CD4-positive, alpha-beta T cell (primary cell): ENCODE measurements around the gene NDUFAF2. TPM values are rescaled to one million over a fixed set of nuclear protein-coding genes. Genes with fewer than 3 reads are reported as not detected.

Experiments used
- ATAC-seq: fragments of 200-7000 bp; cut with Tn5 transposase; one replicate; pipeline ENCODE4 v1.10.0; 2022; ENCODE audit warnings: mild to moderate bottlenecking; ENCODE audit not compliant: poor library complexity
- CTCF ChIA-PET: fragments of 350-600 bp; sonication (Branson Sonifier 250); formaldehyde crosslinking; loops from one replicate; lab custom pipeline; 2021; ENCODE audit warnings: antibody characterized with exemption, inconsistent platforms; lab: Charles Lee
- POLR2A ChIA-PET: fragments of 350-600 bp; sonication (Branson Sonifier 250); formaldehyde crosslinking; loops from one replicate; lab custom pipeline; 2021; ENCODE audit warnings: antibody characterized with exemption, inconsistent platforms; lab: Charles Lee
- DNase-seq, 14 experiments: peaks; one replicate each; pipeline ENCODE4 v3.0.0-alpha.2; 2013 to 2020; ENCODE audit warnings: mixed read lengths in 2 of 14
- H3K27ac ChIP-seq, 2 donors: one replicate each; pipeline versions ENCODE4 v1.5.1 to v1.7.0; 2013; ENCODE audit warnings: low read length in 2 of 2, low read depth in 1 of 2, mild to moderate bottlenecking in 1 of 2
- H3K27me3 ChIP-seq, 2 experiments: 1 replicate in 1 of 2; 2 replicates in 1 of 2; pipeline versions ENCODE4 v1.6.1 to v1.7.0; 2013; ENCODE audit warnings: low read length in 2 of 2, control low read depth in 1 of 2, mild to moderate bottlenecking in 1 of 2, moderate library complexity in 1 of 2; ENCODE audit not compliant: insufficient read depth in 2 of 2, control insufficient read depth in 1 of 2
- H3K36me3 ChIP-seq: one replicate; pipeline ENCODE4 v1.6.1; 2013; ENCODE audit warnings: low read length, control low read depth; ENCODE audit not compliant: insufficient read depth
- H3K4me1 ChIP-seq: one replicate; pipeline ENCODE4 v1.6.1; 2013; ENCODE audit warnings: low read length, control low read depth; ENCODE audit not compliant: insufficient read depth
- H3K4me3 ChIP-seq: one replicate; pipeline ENCODE4 v1.5.1; 2013; ENCODE audit warnings: mild to moderate bottlenecking, low read length, moderate library complexity
- H3K9me3 ChIP-seq, 2 experiments: 1 replicate in 1 of 2; 2 replicates in 1 of 2; pipeline versions ENCODE4 v1.6.1 to v1.7.0; 2013; ENCODE audit warnings: low read length in 2 of 2, mild to moderate bottlenecking in 2 of 2, control low read depth in 1 of 2, moderate library complexity in 1 of 2; ENCODE audit not compliant: control insufficient read depth in 1 of 2, insufficient read depth in 1 of 2
- H3K27ac Mint-ChIP-seq: one replicate; pipeline ENCODE4 v1.8.0; 2020; ENCODE audit warnings: mixed read lengths
- H3K27me3 Mint-ChIP-seq: one replicate; pipeline ENCODE4 v1.8.0; 2021; ENCODE audit warnings: mixed read lengths
- H3K36me3 Mint-ChIP-seq: one replicate; pipeline ENCODE4 v1.8.0; 2021; ENCODE audit warnings: low read depth, mixed read lengths
- H3K4me1 Mint-ChIP-seq: one replicate; pipeline ENCODE4 v1.8.0; 2021; ENCODE audit warnings: low read depth, mixed read lengths
- H3K4me3 Mint-ChIP-seq: one replicate; pipeline ENCODE4 v1.8.0; 2020; ENCODE audit warnings: mild to moderate bottlenecking, mixed read lengths
- H3K9me3 Mint-ChIP-seq: one replicate; pipeline ENCODE4 v1.8.0; 2020; ENCODE audit warnings: mixed read lengths
- intact Hi-C, 2 experiments: fragments of 100-400 bp; cut with DNase I in 1 of 2; cut with micrococcal nuclease in 1 of 2; formaldehyde crosslinking; loops; one replicate each; pipeline versions ENCODE4 v1.15.1 to v1.9.0; 2023 to 2025; cut with DNase I, micrococcal nuclease
- total RNA-seq, 174 experiments: library from RNA in 2 of 174; stranded (reverse) in 2 of 174; gene quantifications; one replicate each; pipeline ENCODE4 v1.2.3 and lab custom pipeline; 2021 to 2026
- TF ChIP-seq, protein P1 (sequence below): fragments of 200-600 bp; IDR thresholded peaks from one replicate; pipeline ENCODE4 v1.8.0; 2022; ENCODE audit warnings: antibody characterized with exemption, mild to moderate bottlenecking

Gene NDUFAF2
- total RNA-seq, 2 experiments from 2014 or later: 8.1 to 8.8 TPM

- Histone ChIP-seq H3K4me3 (no peak overlapping the region), H3K4me1 (no peaks in the 10 kb centered on the region), H3K27ac (no peak overlapping the region), H3K27me3 (no peaks in the 10 kb centered on the region), H3K9me3 (peaks cover 5 to 13% of the 10 kb centered on the region in 2 experiments), H3K36me3 (no peaks in the 10 kb centered on the region)
- Mint-ChIP-seq H3K4me3 (no peak overlapping the region), H3K27me3 (no peaks in the 10 kb centered on the region), H3K36me3 (peaks cover 51% of the 10 kb centered on the region), H3K4me1 (no peaks in the 10 kb centered on the region), H3K27ac (no peak overlapping the region), H3K9me3 (peaks cover 22% of the 10 kb centered on the region)
- TF ChIP-seq, protein P1, sequence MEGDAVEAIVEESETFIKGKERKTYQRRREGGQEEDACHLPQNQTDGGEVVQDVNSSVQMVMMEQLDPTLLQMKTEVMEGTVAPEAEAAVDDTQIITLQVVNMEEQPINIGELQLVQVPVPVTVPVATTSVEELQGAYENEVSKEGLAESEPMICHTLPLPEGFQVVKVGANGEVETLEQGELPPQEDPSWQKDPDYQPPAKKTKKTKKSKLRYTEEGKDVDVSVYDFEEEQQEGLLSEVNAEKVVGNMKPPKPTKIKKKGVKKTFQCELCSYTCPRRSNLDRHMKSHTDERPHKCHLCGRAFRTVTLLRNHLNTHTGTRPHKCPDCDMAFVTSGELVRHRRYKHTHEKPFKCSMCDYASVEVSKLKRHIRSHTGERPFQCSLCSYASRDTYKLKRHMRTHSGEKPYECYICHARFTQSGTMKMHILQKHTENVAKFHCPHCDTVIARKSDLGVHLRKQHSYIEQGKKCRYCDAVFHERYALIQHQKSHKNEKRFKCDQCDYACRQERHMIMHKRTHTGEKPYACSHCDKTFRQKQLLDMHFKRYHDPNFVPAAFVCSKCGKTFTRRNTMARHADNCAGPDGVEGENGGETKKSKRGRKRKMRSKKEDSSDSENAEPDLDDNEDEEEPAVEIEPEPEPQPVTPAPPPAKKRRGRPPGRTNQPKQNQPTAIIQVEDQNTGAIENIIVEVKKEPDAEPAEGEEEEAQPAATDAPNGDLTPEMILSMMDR: no peak
- ATAC-seq (no peak), DNase-seq (no peak)
- ChIA-PET POLR2A (no interaction called here), CTCF (no interaction called here)
- intact Hi-C loops: no loop called here
These were observed 203.5 kb downstream of the NDUFAF2 start for GRCh38 chr5:61148515-61148914.

DNA sequence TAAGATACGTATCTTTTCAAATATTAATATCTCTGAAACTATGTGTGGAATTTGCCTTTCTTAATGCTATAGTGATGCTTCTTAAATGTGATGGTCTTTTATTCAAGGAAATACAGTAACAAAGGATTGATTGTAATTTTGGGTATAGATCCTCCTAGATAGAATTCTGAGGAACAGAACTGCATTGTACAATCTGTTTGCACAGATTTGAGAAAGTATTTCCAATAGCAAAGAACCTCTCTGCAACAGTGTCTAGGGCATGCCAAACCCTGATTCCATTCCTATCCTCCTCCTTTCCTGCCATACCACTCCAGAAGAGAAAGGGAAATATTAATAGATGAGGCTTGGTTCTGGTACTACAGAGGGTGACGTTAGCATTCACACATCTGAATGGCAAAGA is 206.9 kb downstream of the NDUFAF2 start:
- H3K4me3 ChIP-seq: no peak overlapping the region
- Mint-ChIP-seq H3K4me1 (no peaks in the 10 kb centered on the region), H3K36me3 (peaks cover 63% of the 10 kb centered on the region), H3K27me3 (no peaks in the 10 kb centered on the region), H3K4me3 (no peak overlapping the region), H3K27ac (no peak overlapping the region), H3K9me3 (peaks cover 11% of the 10 kb centered on the region)
- intact Hi-C loops: no loop called here
- ChIA-PET POLR2A (no interaction called here), CTCF (no interaction called here)
- no peaks in the 10 kb centered on the region for H3K36me3 ChIP-seq
- ATAC-seq (no peak), DNase-seq (no peak)
- H3K27ac ChIP-seq: no peak overlapping the region
- peaks cover 10 to 18% of the 10 kb centered on the region in 2 experiments for H3K9me3 ChIP-seq
- no peaks in the 10 kb centered on the region for H3K27me3 ChIP-seq
- H3K4me1 ChIP-seq: no peaks in the 10 kb centered on the region
- TF ChIP-seq, protein P1: no peak

GRCh38 chr5:61159070-61159469 is 214.1 kb downstream of the NDUFAF2 start:
- ChIA-PET POLR2A (no interaction called here), CTCF (no interaction called here)
- Mint-ChIP-seq H3K4me3 (no peak overlapping the region), H3K27me3 (no peaks in the 10 kb centered on the region), H3K36me3 (peaks cover 87% of the 10 kb centered on the region), H3K27ac (no peak overlapping the region), H3K9me3 (no peaks in the 10 kb centered on the region), H3K4me1 (peaks cover 50% of the 10 kb centered on the region)
- ATAC-seq (no peak), DNase-seq (no peak)
- H3K4me1 ChIP-seq: peaks cover 7% of the 10 kb centered on the region
- intact Hi-C loops: no loop called here
- TF ChIP-seq, protein P1: no peak
- peaks cover 5% of the 10 kb centered on the region in 2 experiments for H3K9me3 ChIP-seq
- H3K27me3 ChIP-seq: no peaks in the 10 kb centered on the region
- peaks cover 26% of the 10 kb centered on the region for H3K36me3 ChIP-seq
- no peak overlapping the region for H3K27ac ChIP-seq
- no peak overlapping the region for H3K4me3 ChIP-seq
